Measurements from ENCODE around the gene GBP5.
"Not testable (repeated sequence)": the region's sequence is repeated elsewhere in the genome, so short reads cannot be mapped to it uniquely, and the experiment has no call there.

Gene GBP5, protein sequence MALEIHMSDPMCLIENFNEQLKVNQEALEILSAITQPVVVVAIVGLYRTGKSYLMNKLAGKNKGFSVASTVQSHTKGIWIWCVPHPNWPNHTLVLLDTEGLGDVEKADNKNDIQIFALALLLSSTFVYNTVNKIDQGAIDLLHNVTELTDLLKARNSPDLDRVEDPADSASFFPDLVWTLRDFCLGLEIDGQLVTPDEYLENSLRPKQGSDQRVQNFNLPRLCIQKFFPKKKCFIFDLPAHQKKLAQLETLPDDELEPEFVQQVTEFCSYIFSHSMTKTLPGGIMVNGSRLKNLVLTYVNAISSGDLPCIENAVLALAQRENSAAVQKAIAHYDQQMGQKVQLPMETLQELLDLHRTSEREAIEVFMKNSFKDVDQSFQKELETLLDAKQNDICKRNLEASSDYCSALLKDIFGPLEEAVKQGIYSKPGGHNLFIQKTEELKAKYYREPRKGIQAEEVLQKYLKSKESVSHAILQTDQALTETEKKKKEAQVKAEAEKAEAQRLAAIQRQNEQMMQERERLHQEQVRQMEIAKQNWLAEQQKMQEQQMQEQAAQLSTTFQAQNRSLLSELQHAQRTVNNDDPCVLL

DNA sequence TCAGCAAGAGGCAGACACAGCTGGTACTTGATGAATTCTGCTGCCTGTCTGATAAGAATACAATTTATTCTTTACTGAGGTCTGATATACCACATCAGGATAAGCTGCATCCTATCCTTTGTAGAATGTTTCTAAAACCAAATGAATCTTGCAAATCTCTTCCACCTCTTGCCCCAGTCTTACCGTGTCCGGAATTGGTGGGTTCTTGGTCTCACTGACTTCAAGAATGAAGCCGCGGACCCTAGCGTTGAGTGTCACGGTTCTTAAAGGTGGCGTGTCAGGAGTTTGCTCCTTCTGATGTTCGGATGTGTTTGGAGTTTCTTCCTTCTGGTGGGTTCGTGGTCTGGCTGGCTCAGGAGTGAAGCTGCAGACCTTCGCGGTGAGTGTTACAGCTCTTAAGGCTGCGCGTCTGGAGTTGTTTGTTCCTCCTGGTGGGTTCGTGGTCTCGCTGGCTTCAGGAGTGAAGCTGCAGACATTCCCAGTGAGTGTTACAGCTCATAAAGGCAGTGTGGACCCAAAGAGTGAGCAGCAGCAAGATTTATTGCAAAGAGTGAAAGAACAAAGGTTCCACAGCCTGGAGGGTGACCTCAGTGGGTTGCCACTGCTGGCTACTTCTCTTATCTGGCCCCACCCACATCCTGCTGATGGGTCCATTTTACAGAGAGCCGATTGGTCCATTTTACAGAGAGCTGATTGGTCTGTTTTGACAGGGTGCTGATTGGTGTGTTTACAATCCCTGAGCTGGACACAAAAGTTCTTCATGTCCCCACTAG, at the start of gene GBP5:
TSS of gene GBP5 (minus strand) at position 592 of the 773 bp plus-strand sequence. CDS start 3,305 bp downstream, outside the sequence.
- DNase-seq (ENCODE audit: low read depth) = not testable (repeated sequence)

DNA sequence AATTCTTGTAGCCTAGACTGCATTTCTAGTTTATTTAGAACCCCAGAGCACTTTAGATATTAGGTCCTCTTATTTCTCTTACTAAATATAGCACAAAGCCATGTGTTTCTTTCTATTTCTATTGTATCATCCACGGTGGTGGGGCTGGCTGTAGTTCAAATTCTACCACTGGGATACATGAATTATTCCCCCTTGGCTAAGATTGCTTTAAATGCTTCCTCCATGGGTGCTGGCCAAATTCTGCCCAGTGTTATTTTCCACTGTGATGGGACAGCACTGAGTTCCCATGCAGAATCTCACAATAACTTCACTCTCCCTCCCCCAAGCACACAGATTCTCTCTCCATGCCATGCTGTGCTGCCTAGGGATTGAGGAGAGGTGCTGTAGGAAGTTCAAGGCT, 49.7 kb upstream of the GBP5 start:
- DNase-seq (ENCODE audit: low read depth) = no peak

DNA sequence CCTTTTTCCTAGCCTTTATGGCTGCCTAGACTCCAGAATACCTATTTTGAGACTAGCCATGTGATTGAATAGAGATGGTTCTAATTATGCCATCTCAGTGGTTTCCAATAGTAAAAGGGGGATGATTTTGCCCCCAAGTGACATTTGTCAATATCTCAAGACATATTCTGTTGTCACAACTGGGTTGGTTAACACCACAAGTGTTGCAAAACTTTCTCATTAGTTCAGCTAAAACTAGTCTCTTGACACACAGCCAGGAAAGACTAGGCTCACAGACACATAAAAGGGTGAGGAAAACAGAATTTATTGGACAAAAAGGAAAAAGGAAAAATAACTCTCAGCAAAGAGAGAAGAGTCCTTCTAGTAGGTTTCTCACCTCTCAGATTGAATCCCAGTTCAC, 39.9 kb upstream of the GBP5 start:
- DNase-seq (ENCODE audit: low read depth) = no peak

DNA sequence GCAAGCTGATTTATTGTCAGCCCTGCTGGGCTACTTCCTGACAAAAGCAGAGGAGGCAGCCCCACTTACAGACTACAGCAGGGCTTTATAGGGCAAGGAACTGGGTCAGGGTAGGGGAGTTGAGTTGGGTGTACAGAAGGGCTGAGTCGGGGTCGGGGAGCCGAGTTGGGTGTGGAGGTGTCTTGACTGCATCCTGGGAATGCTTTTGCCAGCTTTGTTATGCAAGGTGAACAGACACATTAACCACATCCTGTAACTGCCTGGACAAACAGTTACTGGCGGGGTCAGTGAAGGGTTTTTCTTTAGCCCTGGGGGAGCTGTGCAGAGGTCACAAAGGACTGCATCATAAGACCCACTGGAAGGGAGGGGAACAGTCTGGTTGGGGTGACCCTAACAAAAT, 39.1 kb upstream of the GBP5 start:
- DNase-seq (ENCODE audit: low read depth) = no peak

GRCh38 chr1:89310976-89311375, 38.3 kb upstream of the GBP5 start:
- DNase-seq (ENCODE audit: low read depth) = no peak

DNA sequence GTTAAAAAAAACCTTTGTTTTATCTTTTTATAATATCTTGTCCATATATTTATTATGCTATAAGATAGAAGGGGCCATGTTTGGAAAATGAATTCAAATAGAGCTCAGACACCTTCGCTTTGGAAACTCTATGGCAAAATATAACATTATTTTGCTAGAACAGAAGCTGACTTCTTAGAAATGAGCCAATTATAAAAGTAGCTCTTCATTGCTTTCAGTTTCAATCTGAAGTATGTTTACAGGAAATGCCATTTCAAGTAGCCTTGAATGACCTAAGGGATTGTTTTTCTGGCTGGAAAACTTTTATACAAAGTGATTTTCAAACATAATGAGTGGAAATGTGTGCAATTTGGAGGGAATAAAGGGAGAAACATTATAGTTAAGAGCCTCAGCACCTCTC, 37.8 kb upstream of the GBP5 start:
- no peak for DNase-seq (ENCODE audit: low read depth)

GRCh38 chr1:89309828-89310227, 37.2 kb upstream of the GBP5 start:
- no peak for DNase-seq (ENCODE audit: low read depth)

DNA sequence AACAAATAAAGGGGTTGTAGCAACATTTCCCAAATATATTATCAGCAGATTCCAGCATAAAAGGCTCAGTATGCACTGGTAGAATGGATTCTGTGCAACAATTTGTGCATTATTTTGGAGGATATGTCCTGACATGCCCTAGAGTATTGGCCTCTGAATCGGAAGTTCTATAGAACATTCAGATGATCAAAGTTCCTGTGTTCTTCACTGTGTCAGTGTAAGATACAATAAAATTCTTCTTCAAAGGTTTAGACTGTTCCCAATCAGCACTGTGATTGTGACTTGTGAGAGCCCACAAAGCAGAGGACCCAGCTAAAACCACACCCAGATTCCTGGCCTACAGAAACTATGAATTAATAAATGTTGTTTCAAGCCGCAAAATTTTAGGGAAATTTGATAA, 33.6 kb upstream of the GBP5 start:
- DNase-seq (ENCODE audit: low read depth) = no peak

DNA sequence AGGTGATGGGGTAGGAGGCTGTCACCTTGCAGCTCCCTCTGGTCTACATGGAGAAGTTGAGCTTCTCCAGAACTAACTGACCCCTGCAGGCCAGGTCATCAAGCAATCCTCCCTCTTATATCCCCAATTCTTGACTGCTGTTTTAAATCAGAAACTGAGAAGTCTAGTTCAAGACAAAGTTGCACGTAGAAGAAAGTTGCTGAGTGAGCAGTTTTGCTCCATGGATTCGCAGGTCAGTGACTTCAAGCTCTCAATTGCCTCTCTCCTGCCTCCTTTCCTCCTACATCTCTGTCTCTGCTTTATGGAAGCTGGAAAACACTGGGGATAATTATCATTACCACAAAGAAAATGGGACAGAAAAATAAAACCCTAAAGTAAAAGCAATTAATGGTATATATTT, 32.8 kb upstream of the GBP5 start:
- DNase-seq (ENCODE audit: low read depth) = no peak

DNA sequence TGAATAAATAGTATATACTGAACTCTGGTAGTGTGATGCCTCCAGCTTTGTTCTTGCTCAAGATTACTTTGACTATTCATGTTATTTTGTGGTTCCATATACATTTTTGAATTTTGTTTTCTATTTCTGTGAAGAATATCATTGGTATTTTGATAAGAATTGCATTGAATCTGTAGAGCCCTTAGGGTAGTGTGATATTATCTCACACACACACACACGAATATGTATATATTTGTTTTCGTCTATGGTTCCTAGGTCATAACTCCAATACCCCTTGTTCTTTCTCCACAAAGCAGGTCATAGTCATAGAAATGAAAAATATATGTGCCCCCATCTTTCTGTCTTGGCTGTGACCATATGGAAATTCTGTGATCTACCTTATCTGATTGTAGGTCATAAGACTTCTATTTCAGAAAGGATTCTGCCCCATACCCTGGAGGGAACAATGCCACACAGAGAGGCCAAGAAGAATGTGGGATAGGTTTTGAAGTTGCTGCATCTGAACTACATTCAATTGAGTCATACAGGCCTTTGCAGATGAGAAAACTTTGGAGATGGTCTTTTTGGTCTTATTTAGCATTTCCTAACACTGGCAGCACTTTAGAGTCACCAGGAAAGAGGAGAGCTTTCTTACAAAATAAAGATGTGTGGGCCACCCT, 32.0 kb upstream of the GBP5 start:
- DNase-seq (ENCODE audit: low read depth) = no peak

GRCh38 chr1:89302697-89303332, 30.2 kb upstream of the GBP5 start:
- DNase-seq (ENCODE audit: low read depth) = no peak

DNA sequence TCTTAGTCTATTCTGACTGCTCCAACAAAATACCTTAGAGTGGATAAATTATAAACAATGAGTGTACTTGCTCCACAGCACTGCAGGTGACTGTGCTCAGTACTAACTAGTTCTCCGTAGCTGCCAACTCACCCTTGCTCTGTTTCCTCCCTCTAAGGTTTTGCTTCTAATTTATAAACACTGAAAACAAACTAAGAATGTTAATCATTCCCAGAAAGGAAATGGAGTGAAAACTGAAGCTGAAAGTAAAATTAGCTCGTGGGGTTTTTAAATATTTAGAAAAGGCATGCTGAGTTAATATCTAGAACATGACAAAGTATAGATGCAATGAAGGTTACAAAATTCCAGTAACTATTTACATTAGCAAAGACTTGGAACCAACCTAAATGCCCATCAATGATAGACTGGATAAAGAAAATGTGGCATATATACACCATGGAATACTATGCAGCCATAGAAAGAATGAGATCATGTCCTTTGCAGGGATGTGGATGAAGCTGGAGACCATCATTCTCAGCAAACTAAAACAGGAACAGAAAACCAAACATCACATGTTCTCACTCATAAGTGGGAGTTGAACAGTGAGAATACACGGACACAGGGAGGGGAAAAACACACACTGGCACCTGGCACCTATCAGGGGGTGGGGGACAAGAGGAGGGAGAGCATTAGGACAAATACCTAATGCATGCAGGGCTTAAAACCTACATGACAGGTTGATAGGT, 27.2 kb upstream of the GBP5 start:
- DNase-seq (ENCODE audit: low read depth) = not testable (repeated sequence)

DNA sequence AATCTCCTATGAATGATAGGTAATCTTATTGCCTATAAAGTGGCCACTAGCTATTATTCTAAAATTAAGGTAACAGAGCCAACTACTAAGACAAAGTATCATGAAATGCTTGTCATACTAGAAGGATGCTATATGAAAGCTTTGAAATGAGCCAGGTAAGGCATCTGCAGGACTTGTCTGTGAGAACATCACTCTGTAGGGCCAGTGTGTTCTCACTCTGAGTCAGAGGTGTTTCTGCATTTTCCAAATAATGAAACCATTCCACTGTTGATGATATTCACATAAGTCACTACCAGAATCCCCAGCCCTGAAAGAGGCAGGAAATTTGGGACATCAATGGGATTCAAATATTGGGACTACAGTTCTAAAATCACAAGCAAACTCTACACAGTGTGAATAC, 25.8 kb upstream of the GBP5 start:
- DNase-seq (ENCODE audit: low read depth) = no peak

DNA sequence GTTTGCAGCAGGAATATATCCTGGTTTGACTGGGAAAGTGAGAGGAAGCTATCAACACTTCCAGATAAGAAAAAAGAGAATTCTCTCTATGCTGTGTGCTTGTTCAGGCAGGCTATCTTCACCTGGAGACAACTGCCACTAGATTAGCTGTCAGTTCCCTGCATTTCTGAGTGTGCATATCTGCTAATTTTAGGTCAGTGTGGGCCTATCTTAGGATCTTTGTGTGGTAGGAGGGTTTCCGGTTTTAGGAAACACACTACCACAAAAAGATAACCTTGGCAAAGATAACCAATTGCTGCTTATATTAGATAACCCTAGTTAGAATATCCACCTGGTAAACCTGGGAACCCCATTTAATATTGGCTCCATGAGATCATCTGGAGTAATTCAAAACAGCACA, 22.5 kb upstream of the GBP5 start:
- no peak for DNase-seq (ENCODE audit: low read depth)

DNA sequence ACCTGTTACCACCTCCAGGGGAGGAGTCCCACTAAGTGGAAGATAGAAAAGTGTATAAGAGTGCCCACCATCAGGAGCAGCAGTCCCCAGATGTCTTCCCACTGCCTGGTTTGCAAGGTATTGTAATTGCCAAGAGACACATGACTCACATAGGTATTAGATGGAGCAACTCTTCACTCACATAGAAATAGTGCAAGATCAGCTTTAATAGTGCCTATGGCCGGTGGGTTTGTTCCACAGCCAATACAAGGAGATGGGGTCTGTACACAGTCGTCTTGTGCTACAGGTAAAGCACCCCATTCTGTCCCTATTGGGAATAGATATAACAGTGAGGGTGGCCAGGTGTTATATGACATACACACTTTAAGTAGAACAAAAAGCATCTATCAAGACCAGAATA, 18.6 kb upstream of the GBP5 start:
- no peak for DNase-seq (ENCODE audit: low read depth)

- DNase-seq (ENCODE audit: low read depth) = no peak
These were observed 15.3 kb upstream of the GBP5 start for GRCh38 chr1:89288051-89288340.

DNA sequence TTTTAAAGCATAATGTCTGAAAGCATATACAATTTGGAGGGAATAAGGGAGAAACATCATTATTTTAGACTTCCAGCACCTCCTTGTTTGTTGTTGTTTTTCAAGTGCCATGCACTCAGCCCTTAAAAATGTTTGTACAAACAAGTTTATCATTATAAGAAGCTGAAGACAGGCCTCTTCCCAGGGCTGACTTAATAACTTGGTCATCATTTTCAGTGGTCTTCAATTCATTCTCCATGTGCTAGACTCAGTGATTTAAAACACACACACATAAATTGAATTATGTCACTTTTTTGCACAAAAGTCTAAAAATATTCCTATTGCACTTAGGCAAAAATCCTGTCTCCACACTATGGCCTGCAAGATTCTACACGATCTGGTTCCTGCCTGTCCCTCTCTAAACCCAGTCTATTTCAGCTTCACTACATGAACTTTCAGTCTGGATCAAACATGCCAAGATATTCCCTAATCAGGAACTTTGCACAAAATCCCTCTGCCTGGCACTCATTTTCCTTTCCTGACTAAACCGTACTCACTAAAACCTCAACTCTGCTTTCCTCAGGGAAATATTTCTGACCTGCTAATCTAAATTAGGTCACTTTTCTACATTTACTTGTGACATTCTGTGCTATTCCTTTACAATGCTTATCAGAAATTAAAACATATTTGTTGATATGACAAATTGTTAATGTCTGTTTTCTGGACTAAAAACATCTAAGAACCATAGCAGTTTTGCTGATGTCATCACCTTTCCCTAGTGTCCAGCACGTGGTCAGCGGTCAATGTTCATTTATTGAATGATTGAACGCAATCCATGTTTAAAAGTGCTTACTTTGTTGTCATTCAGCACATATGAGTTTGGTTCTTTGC, 14.8 kb upstream of the GBP5 start:
- DNase-seq (ENCODE audit: low read depth) = no peak

DNA sequence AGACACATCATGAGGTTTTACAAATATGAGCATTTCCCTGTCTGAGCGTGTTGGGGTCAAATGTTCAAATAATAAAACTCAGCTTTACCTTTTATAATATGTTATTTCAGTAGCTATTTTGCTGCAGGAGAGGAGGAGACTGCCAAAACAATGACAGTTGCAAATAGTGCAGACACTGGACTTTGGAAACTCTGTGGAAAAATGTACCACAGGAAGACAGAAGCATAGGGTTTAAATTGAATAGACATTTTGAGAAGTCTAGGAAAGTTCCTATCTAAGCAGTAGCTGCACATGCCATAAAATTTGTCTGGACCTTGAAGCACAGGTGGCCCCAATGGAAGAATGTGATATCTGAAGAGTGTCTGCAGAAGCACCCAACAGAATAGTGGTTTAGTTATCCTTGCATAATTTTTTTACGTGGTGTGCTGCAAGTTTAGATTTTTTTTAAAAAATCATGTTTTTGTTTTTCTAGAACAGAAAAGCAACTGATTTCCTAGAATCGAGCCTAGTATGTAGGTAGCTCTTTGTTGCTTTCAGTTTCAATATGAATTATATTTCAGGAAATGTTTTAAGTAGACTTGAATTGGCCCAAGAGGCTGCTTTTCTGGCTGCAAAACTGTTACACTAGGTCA, 14.0 kb upstream of the GBP5 start:
- no peak for DNase-seq (ENCODE audit: low read depth)

DNA sequence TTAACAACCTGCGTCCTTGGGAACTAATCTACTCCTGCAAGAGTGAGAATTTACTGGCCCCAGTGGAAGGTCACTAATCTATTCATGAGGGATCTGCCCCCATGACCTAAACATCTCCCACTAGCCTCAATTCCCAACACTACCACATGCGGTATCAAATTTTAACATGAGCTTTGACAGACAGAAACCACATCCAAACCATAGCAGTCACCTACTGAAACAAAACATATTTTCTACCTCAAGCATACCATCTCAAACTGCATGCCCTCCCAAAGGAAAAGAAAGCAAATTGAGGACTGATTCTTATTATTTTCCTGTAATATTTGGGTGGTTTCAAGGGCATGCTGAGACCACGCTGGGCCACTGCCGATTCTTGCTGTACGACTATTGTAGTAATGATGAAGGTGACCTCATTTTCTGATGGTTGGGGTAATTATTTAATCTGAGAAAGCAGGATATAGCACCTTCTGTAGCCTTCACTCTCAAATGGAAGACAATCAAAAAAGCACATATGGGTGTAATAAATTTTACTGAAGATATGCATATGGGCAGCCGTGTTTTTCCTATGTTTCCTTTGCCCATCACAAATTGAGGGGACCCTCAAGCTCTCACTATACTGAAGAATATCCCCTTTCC, 13.2 kb upstream of the GBP5 start:
- DNase-seq (ENCODE audit: low read depth) = no peak
